Keratinocyte (primary cell): ENCODE results near the gene ITIH5. TPM values are rescaled to one million over a fixed set of nuclear protein-coding genes. Genes with fewer than 3 reads are reported as not detected.

Experiments used
- DNase-seq: peaks from one replicate; pipeline ENCODE4 v3.0.0-alpha.2; 2011; ENCODE audit warnings: low read depth, missing footprints, low spot score
- FAIRE-seq: peaks from 2 replicates; lab custom pipeline; 2011; peaks lifted over from hg19 to GRCh38; lab: Jason Lieb, UNC
- H2AFZ ChIP-seq: 2 replicates; pipeline ENCODE4 v1.6.0; 2012; ENCODE audit warnings: low read length, control low read depth, inconsistent platforms; ENCODE audit not compliant: control insufficient read depth
- H3K27ac ChIP-seq: 2 replicates; pipeline ENCODE4 v1.5.1; 2011; ENCODE audit warnings: low read length; ENCODE audit not compliant: control insufficient read depth, insufficient read depth
- H3K27me3 ChIP-seq: 3 replicates; pipeline ENCODE4 v1.6.0; 2011; ENCODE audit warnings: low read length; ENCODE audit not compliant: control insufficient read depth, insufficient read depth; ENCODE audit errors: extremely low read depth
- H3K36me3 ChIP-seq, 2 experiments: 2 replicates in 1 of 2; 3 replicates in 1 of 2; pipeline ENCODE4 v1.5.1; 2011; ENCODE audit warnings: low read length in 2 of 2, mild to moderate bottlenecking in 1 of 2; ENCODE audit not compliant: control insufficient read depth in 2 of 2, insufficient read depth in 2 of 2; ENCODE audit errors: extremely low read depth in 1 of 2
- H3K4me1 ChIP-seq: 3 replicates; pipeline ENCODE4 v1.5.1; 2011; ENCODE audit warnings: low read length; ENCODE audit not compliant: control insufficient read depth, insufficient read depth; ENCODE audit errors: extremely low read depth
- H3K4me2 ChIP-seq: 3 replicates; pipeline ENCODE4 v1.6.0; 2011; ENCODE audit warnings: low read depth, low read length; ENCODE audit not compliant: control insufficient read depth, insufficient read depth; ENCODE audit errors: extremely low read depth
- H3K4me3 ChIP-seq, 3 experiments: fragments of 200-600 bp in 1 of 3; sonication (generic) in 1 of 3; 2 replicates in 2 of 3; 3 replicates in 1 of 3; pipeline ENCODE4 v1.5.1; 2011 to 2016; ENCODE audit warnings: low read length in 3 of 3, mild to moderate bottlenecking in 3 of 3, control low read depth in 2 of 3, inconsistent platforms in 1 of 3, low read depth in 1 of 3, mixed read lengths in 1 of 3, mixed run types in 1 of 3, moderate library complexity in 1 of 3; ENCODE audit not compliant: control insufficient read depth in 2 of 3, insufficient read depth in 2 of 3; ENCODE audit errors: extremely low read depth in 1 of 3
- H3K79me2 ChIP-seq: 2 replicates; pipeline ENCODE4 v1.6.0; 2012; ENCODE audit warnings: low read length; ENCODE audit not compliant: control insufficient read depth, insufficient read depth
- H3K9ac ChIP-seq: 3 replicates; pipeline ENCODE4 v1.6.0; 2011; ENCODE audit warnings: low read length; ENCODE audit not compliant: control insufficient read depth, insufficient read depth; ENCODE audit errors: extremely low read depth
- H3K9me1 ChIP-seq: 3 replicates; pipeline ENCODE4 v1.6.0; 2011; ENCODE audit warnings: low read length; ENCODE audit not compliant: control insufficient read depth, insufficient read depth; ENCODE audit errors: extremely low read depth
- H3K9me3 ChIP-seq: 2 replicates; pipeline ENCODE4 v1.5.1; 2012; ENCODE audit warnings: low read depth, low read length; ENCODE audit not compliant: control insufficient read depth
- H4K20me1 ChIP-seq: 3 replicates; pipeline ENCODE4 v1.6.0; 2011; ENCODE audit warnings: low read length; ENCODE audit not compliant: control insufficient read depth, insufficient read depth; ENCODE audit errors: extremely low read depth
- CTCF ChIP-seq, 3 experiments: IDR thresholded peaks in 1 of 3; conservative IDR thresholded peaks in 1 of 3; optimal IDR thresholded peaks in 1 of 3; 2 replicates in 2 of 3; 3 replicates in 1 of 3; pipeline versions ENCODE3 to v1.5.1; 2011; ENCODE audit warnings: low read length in 3 of 3, mild to moderate bottlenecking in 3 of 3, moderate library complexity in 2 of 3, control low read depth in 1 of 3, inconsistent platforms in 1 of 3; ENCODE audit not compliant: insufficient read depth in 2 of 3; ENCODE audit errors: extremely low read depth in 1 of 3
- EZH2 ChIP-seq: IDR thresholded peaks from one replicate; pipeline ENCODE4 v1.6.1; 2012; ENCODE audit warnings: inconsistent platforms, mild to moderate bottlenecking, low read length, moderate library complexity
- dilution Hi-C: fragments of 300-500 bp; cut with MboI; formaldehyde crosslinking; loops from one replicate; pipeline ENCODE4 v1.7.0; 2020; ENCODE audit warnings: low sequenced_read_pairs; ENCODE audit not compliant: extremely low pct_ligation_motif_present
- polyA plus RNA-seq, 5 experiments: library from polyadenylated mRNA; depleted of rRNA in 3 of 5; stranded (reverse) in 3 of 5; stranded (forward) in 1 of 5; unstranded in 1 of 5; fragments of >200 nt; gene quantifications; 1 replicate in 1 of 5; 2 replicates in 3 of 5; 3 replicates in 1 of 5; pipeline versions ENCODE4 v1.2.1 to v1.2.3, GENCODE V29; 2011 to 2012; ENCODE audit warnings: missing spikeins in 2 of 5, low read depth in 1 of 5, low replicate concordance in 1 of 5

The ITIH5 gene
- polyA plus RNA-seq, 1 donor (not counting 4 experiments of a cell fraction or from before 2014, with no cell fraction given), result not detected

- Histone ChIP-seq H3K36me3 (no peaks in the 10 kb centered on the region), H3K27ac (no peak overlapping the region), H2AFZ (no peak overlapping the region), H3K4me1 (no peaks in the 10 kb centered on the region), H3K9me1 (no peaks in the 10 kb centered on the region), H3K9ac (no peak overlapping the region), H3K4me2 (no peak overlapping the region), H3K27me3 (no peaks in the 10 kb centered on the region), H3K79me2 (no peaks in the 10 kb centered on the region), H4K20me1 (no peaks in the 10 kb centered on the region), H3K9me3 (no peaks in the 10 kb centered on the region), H3K4me3 (no peak overlapping the region)
- dilution Hi-C loops, result no loop called here
- FAIRE-seq (no peak), DNase-seq (no peak)
- TF ChIP-seq CTCF (optimal IDR thresholded peaks at IDR 0.05 in 1 of 3, IDR thresholded peaks at IDR 0.05 in 1 of 3, conservative IDR thresholded peaks at IDR 0.05 in 1 of 3; ENCODE audit: extremely low read depth in 1 of 3, insufficient read depth in 2 of 3, low read length in 3 of 3), result no peak
- TF ChIP-seq EZH2, result no peak
These were observed 12.5 kb upstream of the ITIH5 start for GRCh38 chr10:7679256-7679655.

GRCh38 chr10:7672341-7673134 is 5.8 kb upstream of the ITIH5 start:
- H3K27me3 ChIP-seq, result peaks cover 13% of the 10 kb centered on the region
- H3K36me3 ChIP-seq, result no peaks in the 10 kb centered on the region
- no peak for FAIRE-seq
- TF ChIP-seq EZH2 (no peak), CTCF (optimal IDR thresholded peaks at IDR 0.05 in 1 of 3, IDR thresholded peaks at IDR 0.05 in 1 of 3, conservative IDR thresholded peaks at IDR 0.05 in 1 of 3; ENCODE audit: extremely low read depth in 1 of 3, insufficient read depth in 2 of 3, low read length in 3 of 3) (no peak)
- H3K9ac ChIP-seq, result no peak overlapping the region
- no peak for DNase-seq
- no peak overlapping the region for H3K4me2 ChIP-seq
- H2AFZ ChIP-seq, result no peak overlapping the region
- no peaks in the 10 kb centered on the region for H4K20me1 ChIP-seq
- no peaks in the 10 kb centered on the region for H3K9me1 ChIP-seq
- H3K4me3 ChIP-seq, result no peak overlapping the region
- no peaks in the 10 kb centered on the region for H3K79me2 ChIP-seq
- dilution Hi-C loops, result no loop called here
- H3K27ac ChIP-seq, result no peak overlapping the region
- no peaks in the 10 kb centered on the region for H3K9me3 ChIP-seq
- H3K4me1 ChIP-seq, result no peaks in the 10 kb centered on the region
